ENCODE results near the gene BTG3. TPM values are rescaled to one million over a fixed set of nuclear protein-coding genes. Genes with fewer than 3 reads are reported as not detected.

Gene BTG3
- total and polyA plus RNA-seq, 10 of the 15 experiments (the other 5 are each of a cell fraction or from before 2014, with no cell fraction given): 15.7 to 74.4 (median 34.8) TPM

DNA sequence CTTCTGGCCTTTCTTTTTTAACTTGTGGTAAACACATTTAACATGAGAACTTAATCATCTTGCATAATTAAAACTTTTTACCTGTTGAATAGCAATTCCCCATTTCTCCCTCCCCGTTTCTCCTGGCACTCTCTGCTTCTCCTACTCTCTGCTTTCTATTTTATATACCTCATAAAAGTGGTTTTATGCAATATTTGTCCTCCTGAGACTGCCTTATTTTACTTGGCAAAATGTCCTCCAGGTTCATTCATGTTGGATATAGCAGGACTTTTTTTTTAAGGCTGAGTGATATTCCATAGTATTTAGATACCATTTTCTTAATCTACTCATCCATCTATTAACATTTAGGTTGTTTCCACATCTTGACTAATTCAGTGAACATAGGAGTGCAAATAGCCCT is 35.0 kb downstream of the BTG3 start:
- no peak overlapping the region for H2AFZ ChIP-seq (ENCODE audit: control insufficient read depth, low read depth, low read length)
- no peaks in the 10 kb centered on the region for H3K9me3 ChIP-seq (replicated peaks; ENCODE audit: control insufficient read depth, insufficient read depth, low read length)
- ATAC-seq: no peak
- no peaks in the 10 kb centered on the region for H4K20me1 ChIP-seq (ENCODE audit: control insufficient read depth, insufficient read depth)
- in situ Hi-C loops (cut with MboI): no loop called here
- no peaks in the 10 kb centered on the region for H3K27me3 ChIP-seq (replicated peaks in 1 of 2; ENCODE audit: control insufficient read depth in 2 of 2, insufficient read depth in 2 of 2, low read length in 1 of 2)
- no peak overlapping the region for H3K9ac ChIP-seq (ENCODE audit: control insufficient read depth, insufficient read depth, low read length)
- H3K4me2 ChIP-seq (ENCODE audit: control insufficient read depth, insufficient read depth): no peak overlapping the region
- no peak overlapping the region for H3K4me3 ChIP-seq
- no peak for FAIRE-seq
- no peaks in the 10 kb centered on the region for H3K4me1 ChIP-seq (ENCODE audit: control insufficient read depth, insufficient read depth, low read length)
- no peak overlapping the region for H3K27ac ChIP-seq (ENCODE audit: control insufficient read depth, insufficient read depth)
- intact Hi-C loops (cut with micrococcal nuclease; ENCODE audit: unreplicated experiment): no loop called here
- ChIA-PET CTCF (no interaction called here), SMC1A (ENCODE audit: uncharacterized antibody, unreplicated experiment) (interaction anchor here (0.6 kb wide), 1 partner anchor 44 kb away, joined by 3 read pairs; no protein-coding TSS in a partner anchor), POLR2A (no interaction called here), RAD21 (ENCODE audit: unreplicated experiment) (interaction anchor here (0.6 kb wide), 1 partner anchor 189 kb away, joined by 3 read pairs; no protein-coding TSS in a partner anchor)
- BruUV-seq (replicated peaks): no TSS peak
- no peaks in the 10 kb centered on the region for H3K79me2 ChIP-seq (ENCODE audit: control insufficient read depth, insufficient read depth, low read length)
- TF ChIP-seq, protein P1, sequence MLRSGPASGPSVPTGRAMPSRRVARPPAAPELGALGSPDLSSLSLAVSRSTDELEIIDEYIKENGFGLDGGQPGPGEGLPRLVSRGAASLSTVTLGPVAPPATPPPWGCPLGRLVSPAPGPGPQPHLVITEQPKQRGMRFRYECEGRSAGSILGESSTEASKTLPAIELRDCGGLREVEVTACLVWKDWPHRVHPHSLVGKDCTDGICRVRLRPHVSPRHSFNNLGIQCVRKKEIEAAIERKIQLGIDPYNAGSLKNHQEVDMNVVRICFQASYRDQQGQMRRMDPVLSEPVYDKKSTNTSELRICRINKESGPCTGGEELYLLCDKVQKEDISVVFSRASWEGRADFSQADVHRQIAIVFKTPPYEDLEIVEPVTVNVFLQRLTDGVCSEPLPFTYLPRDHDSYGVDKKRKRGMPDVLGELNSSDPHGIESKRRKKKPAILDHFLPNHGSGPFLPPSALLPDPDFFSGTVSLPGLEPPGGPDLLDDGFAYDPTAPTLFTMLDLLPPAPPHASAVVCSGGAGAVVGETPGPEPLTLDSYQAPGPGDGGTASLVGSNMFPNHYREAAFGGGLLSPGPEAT (IDR thresholded peaks at IDR 0.05; ENCODE audit: low read depth): no peak
- TF ChIP-seq YY1 (IDR thresholded peaks at IDR 0.05; ENCODE audit: low read depth, low read length) (no peak), NR2F1 (conservative IDR thresholded peaks at IDR 0.05) (no peak)
- DNase-seq (ENCODE audit: low read depth, low spot score): no peak
- 0% methylated on average over 1 of the region's 1 CpG for WGBS (ENCODE audit: insufficient coverage, insufficient replicate concordance, low lambda C conversion rate, missing lambda C conversion rate)
- no peaks in the 10 kb centered on the region for H3K36me3 ChIP-seq (ENCODE audit: control insufficient read depth in 2 of 2, insufficient read depth in 2 of 2, low read length in 1 of 2)

DNA sequence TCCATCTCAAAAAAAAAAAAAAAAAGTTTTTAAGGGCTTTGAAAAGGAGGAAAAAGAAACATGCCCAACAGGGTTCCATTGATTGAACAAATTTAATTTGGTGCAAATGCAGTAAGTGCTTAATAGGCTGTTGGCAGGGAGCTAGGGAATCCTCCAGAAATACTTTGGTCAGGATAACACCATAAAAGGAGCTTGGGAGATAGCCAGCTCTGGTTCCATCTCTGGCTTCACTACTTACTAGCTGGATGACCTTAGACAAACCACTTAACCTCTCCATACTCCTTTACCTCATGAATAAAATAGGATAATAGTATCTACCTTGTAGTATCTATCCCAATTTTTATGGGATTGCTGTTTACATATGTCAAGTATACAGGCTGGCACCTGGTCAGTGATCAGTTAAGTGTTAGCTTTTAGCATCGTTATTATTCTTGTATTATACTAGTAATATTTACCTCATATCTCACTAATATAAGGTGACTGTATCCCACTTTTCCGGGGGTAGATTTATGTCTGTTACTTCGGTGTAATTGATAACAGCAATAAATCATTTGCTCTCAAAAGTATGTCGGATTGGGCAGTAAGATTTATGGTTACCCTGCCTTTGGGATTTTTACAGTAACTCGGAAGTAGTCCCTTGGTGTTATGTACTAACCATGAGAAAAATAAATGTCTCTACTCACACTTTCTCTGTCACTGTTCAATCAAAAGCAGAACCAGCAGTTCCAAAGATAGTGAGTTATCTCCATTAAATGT is 36.4 kb downstream of the BTG3 start:
- H3K9me3 ChIP-seq (replicated peaks; ENCODE audit: control insufficient read depth, insufficient read depth, low read length): no peaks in the 10 kb centered on the region
- no peak for FAIRE-seq
- DNase-seq (ENCODE audit: low read depth, low spot score): no peak
- CTCF ChIA-PET: interaction anchor here (1.1 kb wide), 1 partner anchor 9 kb away, joined by 3 read pairs; no protein-coding TSS in a partner anchor
- H3K27ac ChIP-seq (ENCODE audit: control insufficient read depth, insufficient read depth): no peak overlapping the region
- RAD21 ChIA-PET (ENCODE audit: unreplicated experiment): no interaction called here
- intact Hi-C loops (cut with micrococcal nuclease; ENCODE audit: unreplicated experiment) (no loop called here), in situ Hi-C loops (cut with MboI) (no loop called here)
- no peak overlapping the region for H3K9ac ChIP-seq (ENCODE audit: control insufficient read depth, insufficient read depth, low read length)
- no peaks in the 10 kb centered on the region for H3K4me1 ChIP-seq (ENCODE audit: control insufficient read depth, insufficient read depth, low read length)
- H3K27me3 ChIP-seq (replicated peaks in 1 of 2; ENCODE audit: control insufficient read depth in 2 of 2, insufficient read depth in 2 of 2, low read length in 1 of 2): no peaks in the 10 kb centered on the region
- ATAC-seq: no peak
- SMC1A ChIA-PET (ENCODE audit: uncharacterized antibody, unreplicated experiment): interaction anchor here (1.3 kb wide), 1 partner anchor 9 kb away, joined by 3 read pairs; no protein-coding TSS in a partner anchor
- POLR2A ChIA-PET: no interaction called here
- H4K20me1 ChIP-seq (ENCODE audit: control insufficient read depth, insufficient read depth): no peaks in the 10 kb centered on the region
- BruUV-seq (replicated peaks): no TSS peak
- no peak overlapping the region for H3K4me2 ChIP-seq (ENCODE audit: control insufficient read depth, insufficient read depth)
- 39% methylated on average over 5 of the region's 5 CpGs for WGBS (ENCODE audit: insufficient coverage, insufficient replicate concordance, low lambda C conversion rate, missing lambda C conversion rate)
- no peaks in the 10 kb centered on the region for H3K79me2 ChIP-seq (ENCODE audit: control insufficient read depth, insufficient read depth, low read length)
- H3K36me3 ChIP-seq (ENCODE audit: control insufficient read depth in 2 of 2, insufficient read depth in 2 of 2, low read length in 1 of 2): no peaks in the 10 kb centered on the region
- no peak overlapping the region for H3K4me3 ChIP-seq
- no peak overlapping the region for H2AFZ ChIP-seq (ENCODE audit: control insufficient read depth, low read depth, low read length)
- TF ChIP-seq SREBF1 (IDR thresholded peaks at IDR 0.05; ENCODE audit: low read length): no peak
- TF ChIP-seq, protein P2, sequence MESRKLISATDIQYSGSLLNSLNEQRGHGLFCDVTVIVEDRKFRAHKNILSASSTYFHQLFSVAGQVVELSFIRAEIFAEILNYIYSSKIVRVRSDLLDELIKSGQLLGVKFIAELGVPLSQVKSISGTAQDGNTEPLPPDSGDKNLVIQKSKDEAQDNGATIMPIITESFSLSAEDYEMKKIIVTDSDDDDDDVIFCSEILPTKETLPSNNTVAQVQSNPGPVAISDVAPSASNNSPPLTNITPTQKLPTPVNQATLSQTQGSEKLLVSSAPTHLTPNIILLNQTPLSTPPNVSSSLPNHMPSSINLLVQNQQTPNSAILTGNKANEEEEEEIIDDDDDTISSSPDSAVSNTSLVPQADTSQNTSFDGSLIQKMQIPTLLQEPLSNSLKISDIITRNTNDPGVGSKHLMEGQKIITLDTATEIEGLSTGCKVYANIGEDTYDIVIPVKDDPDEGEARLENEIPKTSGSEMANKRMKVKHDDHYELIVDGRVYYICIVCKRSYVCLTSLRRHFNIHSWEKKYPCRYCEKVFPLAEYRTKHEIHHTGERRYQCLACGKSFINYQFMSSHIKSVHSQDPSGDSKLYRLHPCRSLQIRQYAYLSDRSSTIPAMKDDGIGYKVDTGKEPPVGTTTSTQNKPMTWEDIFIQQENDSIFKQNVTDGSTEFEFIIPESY (IDR thresholded peaks at IDR 0.05): no peak
- TF ChIP-seq KAT2A (conservative IDR thresholded peaks at IDR 0.05; ENCODE audit: control insufficient read depth, low read depth, low read length): no peak
- TF ChIP-seq MEF2B (IDR thresholded peaks at IDR 0.05; ENCODE audit: partially characterized antibody, poor library complexity, severe bottlenecking): no peak
- TF ChIP-seq FOXM1 (IDR thresholded peaks at IDR 0.05; ENCODE audit: low read depth, low read length): no peak
- TF ChIP-seq IRF4 (IDR thresholded peaks at IDR 0.05; ENCODE audit: low read depth, low read length): no peak
- TF ChIP-seq EP300 (IDR thresholded peaks at IDR 0.05; ENCODE audit: borderline replicate concordance in 1 of 2, control insufficient read depth in 1 of 2, low read depth in 2 of 2, low read length in 2 of 2): no peak
- TF ChIP-seq KDM1A (IDR thresholded peaks at IDR 0.05; ENCODE audit: borderline replicate concordance): no peak
- TF ChIP-seq SIX5 (IDR thresholded peaks at IDR 0.05; ENCODE audit: low read depth, low read length, severe bottlenecking): no peak

All from GM12878 (cell line).